ENCODE data around the gene CCN5.
A peak's percentile ranks its signal among the peaks of the same experiment; 100 is the strongest.
"Not testable (repeated sequence)": the region's sequence is repeated elsewhere in the genome, so short reads cannot be mapped to it uniquely, and the experiment has no call there.

CCN5 gene, protein sequence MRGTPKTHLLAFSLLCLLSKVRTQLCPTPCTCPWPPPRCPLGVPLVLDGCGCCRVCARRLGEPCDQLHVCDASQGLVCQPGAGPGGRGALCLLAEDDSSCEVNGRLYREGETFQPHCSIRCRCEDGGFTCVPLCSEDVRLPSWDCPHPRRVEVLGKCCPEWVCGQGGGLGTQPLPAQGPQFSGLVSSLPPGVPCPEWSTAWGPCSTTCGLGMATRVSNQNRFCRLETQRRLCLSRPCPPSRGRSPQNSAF

DNA sequence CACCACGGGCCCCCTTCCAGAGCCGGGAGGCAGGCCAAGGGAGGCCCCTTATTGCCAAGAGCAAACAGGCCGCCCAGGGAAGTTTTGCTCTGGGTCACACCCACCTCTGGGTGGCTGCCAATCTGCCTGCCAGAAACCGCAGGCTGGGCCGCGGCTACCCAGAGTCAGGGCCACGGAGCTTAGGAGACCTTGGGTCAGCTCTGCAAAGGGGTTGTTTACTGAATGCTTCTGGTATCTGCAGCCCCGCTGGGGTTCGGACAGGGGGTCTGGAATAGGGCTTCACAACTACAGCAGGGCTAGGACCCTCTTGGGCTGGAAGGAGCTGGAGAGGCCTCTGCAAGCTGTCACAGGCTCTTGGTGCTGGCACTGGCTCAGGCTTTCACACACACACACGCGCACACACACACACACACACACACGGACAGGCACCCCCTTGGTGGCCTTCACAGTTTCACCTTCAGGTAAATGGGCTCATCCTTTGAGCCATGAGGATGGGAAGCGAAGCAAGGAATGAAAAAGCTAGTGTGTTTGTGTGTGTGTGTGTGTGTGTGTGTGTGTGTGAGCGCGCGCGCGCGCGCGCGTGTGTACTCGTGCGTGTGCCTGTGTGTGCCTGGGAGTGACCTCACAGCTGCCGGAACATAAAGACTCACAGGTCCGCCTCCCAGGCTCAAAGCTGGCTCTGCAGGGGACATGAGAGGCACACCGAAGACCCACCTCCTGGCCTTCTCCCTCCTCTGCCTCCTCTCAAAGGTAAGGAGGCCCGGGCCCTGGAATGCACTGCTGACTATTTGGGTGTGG is at the start of gene CCN5:
TSS of gene CCN5 (plus strand) at position 669 of the 798 bp plus-strand sequence. CDS start at position 691, 22 bp downstream.
- no peak for DNase-seq

DNA sequence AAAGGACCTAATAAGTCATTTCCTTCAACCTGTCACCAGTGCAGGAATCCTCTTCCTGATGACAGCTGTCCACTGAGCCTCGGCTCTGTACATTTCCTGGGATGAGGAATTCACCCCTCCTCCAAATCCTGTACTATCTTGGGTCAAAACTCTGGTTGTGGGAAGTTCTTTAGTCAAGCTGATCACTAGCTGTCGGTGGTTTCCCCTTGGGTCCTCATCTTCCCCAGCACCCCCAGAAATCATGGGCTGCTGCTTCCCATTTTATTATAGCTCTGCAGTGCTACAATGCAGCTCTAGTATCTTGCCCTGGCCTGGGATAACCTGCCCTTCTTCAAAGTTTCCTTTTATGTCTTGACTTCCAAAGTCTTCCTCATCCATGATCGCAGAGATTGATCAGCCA is 49.1 kb upstream of the CCN5 start:
- no peak for DNase-seq

DNA sequence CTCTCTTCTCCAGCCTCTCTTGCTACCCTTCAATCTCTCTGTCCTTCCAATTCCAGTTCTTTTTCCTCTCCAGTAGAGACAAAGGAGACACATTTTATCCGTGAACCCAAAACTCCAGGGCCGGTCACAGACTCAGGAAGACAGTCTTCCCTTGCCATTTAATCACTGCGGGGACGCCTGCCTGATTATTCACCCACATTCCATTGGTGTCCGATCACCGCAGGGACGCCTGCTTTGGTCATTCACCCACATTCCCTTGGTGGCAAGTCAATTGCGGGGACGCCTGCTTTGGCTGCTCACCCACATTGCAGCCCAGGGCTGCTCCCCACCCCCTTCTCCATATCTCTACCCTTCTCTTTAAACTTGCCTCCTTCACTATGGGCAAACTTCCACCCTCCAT is 44.3 kb upstream of the CCN5 start:
- not testable (repeated sequence) for DNase-seq

DNA sequence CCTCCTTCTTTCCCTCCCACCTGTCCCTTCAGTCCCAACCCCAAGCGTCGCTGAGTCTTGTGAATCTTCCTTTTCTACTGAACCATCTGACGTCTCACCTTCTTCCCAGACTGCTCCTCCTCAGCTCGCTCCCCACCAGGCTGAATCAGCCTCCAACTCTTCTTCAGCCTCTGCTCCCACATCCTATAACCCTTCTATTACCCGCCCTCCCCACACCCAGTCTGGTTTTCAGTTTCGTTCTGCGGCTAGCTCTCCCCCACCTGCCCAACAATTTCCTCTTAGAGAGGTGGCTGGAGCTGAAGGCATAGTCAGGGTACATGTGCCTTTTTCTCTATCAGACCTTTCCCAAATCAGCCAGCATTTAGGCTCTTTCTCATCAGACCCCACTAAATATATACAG is 43.6 kb upstream of the CCN5 start:
- DNase-seq, result not testable (repeated sequence)

DNA sequence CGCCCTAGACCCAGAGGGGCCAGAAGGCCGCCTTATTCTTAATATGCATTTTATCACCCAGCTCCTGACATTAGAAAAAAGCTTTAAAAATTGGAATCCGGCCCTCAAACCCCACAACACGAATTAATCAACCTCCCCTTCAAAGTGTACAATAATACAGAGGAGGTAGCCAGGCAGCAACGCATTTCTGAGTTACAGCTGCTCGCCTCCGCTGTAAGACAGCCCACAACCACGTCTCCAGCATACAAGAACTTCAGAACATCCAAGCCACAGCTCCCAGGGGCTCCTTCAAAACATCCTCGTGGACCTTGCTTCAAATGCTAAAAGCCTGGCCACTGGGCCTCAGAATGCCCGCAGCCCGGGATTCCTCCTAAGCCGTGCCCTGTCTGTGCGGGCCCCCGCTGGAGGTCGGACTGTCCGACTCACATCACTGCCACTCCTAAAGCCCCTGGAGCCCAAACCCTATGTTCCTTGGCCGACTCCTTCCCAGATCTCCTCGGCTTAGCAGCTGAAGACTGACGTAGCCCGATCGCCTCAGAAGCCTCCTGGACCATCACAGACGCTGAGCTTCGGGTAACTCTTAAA is 42.8 kb upstream of the CCN5 start:
- DNase-seq, result not testable (repeated sequence)

DNA sequence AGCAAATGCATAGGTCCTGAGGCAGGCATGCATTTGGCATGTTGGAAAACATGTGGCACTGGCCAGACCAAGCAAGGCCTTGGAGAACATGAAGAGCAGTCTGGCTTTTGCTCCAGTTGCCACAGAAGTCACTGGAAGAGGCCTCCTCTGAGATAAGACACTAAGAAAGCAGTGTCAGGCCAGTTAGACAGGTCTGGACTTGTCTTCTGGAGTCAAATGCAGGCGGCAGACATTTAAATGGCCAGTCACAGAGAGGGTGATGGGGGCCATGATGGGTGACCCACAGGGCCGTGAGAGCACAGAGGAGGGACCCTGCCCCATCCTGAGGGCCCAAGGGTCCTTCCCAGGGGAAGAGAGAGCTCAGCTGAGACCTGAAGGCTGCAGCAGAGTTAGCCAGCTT is 36.9 kb upstream of the CCN5 start:
- DNase-seq, result no peak

DNA sequence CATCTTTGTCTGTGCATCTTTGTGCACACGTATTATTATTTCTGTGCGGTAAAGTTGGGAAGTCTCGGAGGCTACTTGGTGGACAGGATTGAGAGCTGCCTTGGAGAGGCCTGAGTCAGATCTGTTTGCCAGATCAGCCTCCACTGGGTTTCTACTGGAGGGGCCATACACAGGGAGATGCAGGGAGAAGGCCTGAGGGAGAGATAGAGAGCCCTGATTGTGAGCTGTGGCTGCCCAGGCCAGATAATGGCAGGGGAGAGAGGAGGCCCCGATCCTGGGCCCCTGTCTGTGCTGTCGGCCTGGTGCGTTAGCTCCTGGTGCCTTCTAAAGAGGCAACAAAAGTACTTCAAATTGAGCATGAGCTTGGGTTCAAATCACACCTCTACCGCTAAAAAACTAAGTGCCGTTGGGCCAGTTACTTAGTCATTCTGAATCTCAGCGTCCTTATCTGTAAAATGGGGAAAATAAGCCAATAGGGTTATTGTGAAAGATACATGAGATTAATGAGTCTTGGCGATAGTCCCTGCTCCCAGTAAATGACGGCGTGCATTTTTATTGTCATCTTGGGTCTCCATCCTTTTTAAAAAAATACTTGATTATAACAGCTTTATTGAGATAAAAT is 36.1 kb upstream of the CCN5 start:
- no peak for DNase-seq

DNA sequence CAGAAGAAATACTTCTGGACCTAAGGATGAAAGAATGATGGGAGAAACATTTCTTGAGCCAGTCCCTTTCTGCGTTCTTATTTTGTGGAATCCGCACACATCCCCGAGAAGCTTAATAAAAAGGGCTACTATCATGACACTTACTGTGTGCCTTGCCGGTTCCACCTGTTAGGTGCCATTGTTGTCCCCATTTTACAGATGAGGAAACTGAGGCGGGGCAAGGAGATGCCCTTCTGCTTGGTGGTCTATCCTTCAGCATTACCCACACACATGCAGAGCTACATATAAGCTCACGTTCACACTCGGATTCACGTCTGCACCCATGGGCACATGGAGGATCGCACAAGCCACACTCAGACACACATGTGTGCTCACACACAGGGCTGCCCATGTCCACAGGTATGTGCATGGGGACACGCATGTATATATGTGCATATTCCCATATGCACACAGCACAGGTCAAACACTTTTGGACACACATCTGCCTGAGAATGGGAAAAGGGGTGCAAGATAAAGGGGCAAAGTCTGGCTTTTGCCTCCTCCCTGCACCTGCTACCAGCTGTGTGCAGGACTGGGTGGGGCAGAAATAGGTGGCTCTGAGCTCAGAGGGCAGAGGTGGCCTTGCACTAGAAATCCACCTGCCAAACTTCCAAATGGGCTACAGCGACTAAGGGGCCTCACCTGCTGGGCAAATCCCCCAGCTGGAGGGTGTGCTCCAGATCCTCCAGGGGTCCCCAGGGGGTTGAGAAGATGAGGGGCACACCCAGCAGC is 33.2 kb upstream of the CCN5 start:
- DNase-seq, result no peak

DNA sequence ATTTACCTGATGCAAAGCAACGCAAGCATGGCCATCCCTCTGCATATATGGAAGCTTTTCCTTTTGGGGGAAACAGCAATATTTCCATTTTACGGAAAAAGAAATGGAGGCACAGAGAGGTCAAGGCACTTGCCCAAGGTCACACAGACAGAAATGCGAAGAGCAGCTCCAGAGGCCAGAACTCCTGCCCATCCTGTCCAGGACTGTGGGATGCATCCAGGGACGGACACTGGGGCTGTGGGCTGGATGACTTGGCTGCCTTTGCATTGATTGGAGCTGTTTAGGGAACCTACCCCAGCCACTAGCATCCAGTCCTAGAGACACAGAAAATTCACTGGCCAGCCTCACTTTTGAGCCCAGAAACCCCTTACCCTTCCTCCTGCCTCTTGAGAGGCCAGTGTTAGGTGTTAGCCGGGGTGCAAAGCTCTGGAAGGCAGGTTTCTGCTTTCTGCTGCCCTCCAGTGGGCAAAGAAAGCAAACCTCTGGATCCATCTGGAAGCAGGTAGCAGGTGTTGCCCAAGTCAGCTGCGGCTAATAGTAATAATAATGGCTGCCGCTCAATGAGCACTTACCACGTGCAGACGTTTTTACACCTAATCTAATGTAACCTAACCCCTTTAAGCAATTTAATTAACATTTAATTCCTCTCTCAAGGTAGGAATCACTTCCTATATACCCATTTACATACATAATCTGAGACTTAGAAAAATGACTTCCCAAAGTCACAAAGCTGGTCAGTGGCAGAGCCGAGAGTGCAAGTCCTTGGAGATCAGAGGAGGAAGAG is 31.7 kb upstream of the CCN5 start:
- peak; percentile 24 to 80 (median 47) for DNase-seq

DNA sequence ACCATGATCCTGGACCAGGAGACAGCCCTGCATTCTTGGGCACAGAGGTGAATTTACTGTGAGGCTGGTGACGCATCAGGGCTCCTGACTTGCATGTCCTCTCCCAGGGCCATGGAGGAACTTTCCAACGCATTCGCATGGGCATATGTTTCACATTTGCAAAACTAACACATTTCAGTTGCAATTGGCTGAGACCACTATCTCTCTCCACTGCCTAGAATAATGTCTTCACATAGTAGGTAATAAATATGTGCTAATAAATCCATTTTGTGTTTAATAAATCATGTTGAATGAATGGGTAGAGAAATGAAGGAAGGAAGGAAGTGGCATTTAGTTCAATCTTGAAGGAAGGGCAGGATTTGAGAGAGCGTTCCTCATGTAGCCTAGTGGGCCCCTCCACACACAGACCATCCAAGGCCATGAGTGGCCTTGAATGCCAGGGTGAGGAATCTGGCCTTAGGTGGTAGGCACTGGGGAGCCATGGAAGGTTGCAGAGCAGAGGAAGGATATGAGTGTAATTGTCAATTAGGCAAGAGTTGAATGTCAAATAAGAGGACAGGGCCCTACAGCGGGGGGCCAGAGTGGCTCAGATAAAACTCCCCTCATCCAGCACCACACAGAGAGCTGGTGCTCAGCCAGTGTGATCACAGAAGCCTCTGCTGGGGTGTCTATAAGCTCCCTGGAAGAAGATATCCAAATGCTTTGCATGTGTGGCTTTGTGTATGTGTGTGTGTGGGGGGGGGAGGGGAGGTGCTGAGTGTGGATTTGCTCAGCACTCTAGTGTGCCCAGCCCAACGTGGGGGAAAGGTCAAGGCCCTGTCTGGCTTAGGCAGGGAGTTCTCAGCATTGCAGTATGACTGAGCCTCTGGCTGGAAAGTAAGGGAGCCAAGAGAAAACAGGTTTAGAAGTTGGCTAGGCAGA is 30.9 kb upstream of the CCN5 start:
- no peak for DNase-seq

DNA sequence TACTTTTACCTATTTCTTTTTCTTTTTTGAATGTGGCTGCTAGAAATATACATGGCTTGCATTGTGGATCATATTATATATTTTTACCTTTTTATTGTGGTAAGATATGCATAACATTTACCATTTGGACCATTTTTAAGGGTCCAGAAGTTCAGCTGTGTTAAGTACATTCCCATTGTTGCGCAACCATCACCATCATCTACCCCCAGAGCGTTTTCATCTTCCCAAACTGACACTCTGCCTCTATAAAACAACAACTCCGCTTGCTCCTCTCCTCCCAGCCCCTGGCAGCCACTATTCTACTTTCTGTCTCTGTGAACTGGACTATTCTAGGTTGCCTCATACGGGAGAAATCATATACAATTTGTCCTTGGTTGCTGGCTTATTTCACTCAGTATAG is 28.2 kb upstream of the CCN5 start:
- no peak for DNase-seq

DNA sequence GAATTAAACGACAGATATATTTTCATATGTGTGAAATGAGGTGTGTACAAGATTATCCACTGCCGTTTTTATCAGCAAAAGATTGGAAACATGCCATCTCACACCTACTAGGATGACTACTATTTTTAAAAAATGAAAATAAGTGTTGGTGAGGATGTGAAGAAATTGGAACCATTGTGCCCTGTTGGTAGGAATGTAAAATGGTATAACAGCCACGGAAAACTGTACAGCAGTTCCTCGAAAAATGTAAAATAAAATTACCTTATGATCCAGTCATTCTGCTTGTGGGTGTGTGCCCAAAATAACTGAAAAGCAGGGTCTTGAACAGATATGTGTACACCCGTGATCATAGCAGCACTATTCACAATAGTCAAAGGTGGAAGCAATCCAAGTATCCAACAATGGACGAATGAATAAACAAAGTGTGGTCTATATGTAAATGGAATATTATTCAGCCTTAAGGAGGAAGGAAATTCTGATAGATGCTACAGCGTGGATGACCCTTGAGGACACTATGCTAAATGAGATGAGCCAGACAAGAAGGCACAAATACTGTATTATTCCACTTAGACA is 27.0 kb upstream of the CCN5 start:
- no peak for DNase-seq

DNA sequence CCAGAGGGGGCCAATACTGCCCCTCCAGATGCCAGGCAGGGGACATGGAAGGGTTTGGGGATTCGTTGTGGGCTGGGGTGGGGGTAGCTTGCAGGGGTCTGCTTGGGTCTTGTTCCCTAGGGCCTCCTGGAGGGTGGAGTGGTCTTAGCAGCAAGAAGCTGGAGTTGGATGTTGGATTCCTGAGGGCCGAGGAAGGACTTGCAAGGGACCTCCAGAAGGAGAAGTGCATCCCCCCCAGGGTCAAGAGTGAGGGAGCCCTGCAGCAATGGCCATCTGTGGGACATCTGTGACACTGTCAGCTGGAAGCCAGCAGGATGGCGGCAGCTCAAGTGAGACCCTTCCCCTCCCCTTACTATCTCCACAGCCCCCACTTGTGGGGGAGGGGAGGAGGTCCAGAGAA is 25.4 kb upstream of the CCN5 start:
- no peak for DNase-seq

DNA sequence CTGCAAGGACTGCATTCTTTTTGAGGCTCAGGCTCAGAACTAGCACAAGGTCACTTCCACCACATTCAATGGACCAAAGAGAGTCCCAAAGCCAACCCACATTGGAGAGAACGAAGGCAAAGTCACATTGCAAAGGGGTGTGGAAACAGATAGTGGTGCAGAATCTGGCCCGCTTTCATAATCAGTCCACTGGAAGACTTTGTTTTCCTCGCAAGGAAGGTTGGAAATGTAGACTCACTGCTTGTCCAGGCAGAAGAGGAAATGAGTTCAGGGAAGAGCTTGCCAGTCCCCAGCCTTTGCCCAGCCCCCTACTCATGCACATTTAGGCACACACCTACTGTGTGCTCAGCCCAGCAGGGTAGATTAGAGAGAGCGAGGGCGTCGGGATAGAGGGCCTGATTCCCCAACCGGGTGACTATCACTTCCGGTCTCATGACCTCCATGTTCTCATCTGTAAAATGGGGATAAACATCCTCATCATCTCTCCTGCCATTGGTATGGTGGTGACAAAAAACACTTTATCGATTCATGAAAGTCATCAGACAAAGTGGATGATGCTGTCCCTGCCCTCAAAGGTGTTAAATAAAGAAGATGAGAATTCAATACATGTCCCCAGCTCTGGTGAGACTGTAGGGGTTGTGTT is 24.3 kb upstream of the CCN5 start:
- no peak for DNase-seq

DNA sequence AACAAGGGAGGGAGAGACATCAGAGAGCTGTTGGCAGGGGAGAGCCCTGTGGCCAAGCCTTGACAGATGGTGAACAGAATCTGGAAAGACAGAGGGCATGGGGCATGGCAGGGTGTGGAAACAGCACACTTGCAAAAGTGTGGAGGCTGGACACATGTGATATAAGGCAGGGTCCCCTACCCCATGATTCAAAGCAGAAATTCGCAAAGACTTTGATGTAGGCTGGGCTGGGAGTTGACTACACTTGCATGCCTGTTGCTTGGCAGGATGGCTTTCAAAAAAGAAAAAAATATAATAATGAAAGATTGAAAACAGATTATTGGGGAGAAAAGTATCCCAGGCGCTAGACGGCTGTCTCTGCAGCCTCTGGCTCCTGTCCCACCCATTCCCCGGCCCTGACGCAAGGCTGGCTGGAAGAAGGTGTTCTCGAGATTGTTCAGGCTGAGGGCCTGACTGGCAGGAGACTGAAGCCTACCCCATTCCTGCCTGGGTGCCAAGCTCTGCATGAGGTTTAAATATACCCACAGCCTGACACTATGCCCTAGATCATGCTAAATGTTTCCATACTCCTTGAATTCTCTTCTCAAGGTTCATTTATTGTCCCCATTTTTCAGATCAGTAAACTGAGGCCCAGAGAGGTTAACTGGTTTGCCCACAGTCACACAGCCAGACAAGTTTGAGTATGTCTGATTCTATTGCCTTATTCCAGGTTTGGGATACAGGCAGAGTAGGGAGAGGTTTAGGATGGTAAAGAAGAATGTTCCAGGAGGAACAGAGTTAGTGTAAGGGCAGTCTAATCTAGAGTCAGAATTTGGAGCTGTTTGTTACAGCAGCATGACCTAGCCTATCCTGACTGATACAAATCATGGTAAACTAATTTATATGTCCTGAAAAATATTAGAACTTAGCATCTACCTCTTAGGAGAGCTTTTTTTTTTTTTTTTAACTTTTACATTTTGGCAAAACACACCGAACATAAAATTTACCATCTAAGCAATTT is 23.4 kb upstream of the CCN5 start:
- no peak for DNase-seq

DNA sequence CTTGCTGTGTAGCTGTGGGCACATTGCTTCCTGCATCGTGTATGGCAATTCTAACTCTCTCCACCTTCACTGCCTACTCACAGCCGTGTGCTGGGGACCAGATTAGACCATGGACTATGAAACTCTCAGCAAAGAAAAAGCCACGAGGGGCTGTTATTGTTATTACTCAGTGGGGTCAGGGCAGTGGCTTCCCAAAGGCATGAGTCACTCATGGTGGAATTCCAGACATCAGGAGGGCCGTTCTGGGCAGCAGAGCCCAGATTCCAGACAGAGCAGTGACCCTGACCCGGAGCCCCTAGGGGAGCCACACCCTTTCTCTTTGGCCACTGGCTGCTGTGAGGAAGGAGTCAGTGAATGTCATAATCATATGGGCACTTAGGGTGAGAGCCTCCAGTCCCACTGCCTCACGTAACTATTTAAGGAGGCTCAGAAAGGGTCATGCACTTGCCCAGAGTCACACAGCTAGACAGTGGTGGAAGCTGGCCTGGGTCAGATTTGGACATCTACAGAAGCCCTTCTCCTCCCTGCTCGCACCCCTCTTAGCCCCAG is 22.2 kb upstream of the CCN5 start:
- no peak for DNase-seq

DNA sequence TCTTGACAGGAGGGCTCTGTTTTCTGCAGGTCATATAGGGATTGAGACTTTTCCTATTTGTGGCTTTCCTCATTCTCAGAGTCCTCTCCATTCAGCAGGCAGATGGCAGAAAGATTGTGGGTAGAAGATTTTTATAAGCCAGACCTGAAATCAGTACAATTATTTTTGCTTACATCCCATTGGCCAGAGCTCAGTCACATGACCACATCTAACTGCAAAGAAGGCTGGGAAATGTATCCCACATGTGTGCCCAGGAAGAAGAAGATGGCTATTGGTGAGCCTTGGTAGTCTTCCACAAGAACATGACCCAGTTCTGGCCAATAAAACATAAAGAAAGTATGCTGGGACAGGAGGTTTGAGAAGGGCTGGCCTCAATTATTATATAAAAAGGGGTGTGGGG is 21.5 kb upstream of the CCN5 start:
- no peak for DNase-seq

DNA sequence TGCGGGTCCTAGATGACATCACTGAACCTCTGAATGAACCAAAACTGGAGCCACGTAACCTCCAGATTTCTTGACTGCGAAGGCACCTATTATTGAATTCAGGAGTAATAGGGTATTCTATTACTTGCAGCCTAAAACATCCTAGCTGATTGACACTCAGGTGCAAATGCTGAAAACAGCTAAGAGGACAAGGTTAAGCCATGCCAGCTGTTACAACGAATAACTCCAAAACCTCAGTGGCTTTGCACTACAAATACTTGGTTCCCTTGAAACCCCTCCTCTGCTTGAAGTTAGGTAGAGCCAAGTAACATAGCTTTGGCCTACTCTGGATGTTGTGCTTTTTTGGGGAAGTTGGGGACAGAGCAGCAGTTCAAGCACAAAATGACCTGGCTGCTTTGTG is 21.0 kb upstream of the CCN5 start:
- no peak for DNase-seq

DNA sequence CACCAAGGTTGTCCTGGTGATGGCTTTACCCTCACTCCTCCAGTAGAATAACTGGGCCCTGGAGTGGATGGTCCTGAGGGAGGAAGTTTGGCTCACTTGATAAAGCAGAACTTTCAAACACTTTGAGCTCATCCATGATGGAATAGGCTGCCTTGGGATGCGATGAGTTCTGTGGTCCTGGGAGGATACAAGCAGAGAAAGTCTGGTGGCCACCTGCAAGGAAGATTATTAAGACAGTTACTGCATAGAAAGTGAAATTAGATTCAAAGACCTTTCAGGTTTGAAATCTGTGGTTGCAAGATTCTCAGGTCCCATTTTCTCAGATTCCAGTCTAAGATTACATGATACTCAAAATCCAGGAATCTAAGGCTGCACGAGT is 19.9 kb upstream of the CCN5 start:
- no peak for DNase-seq
